Cardiac fibroblast (primary cell): ENCODE data around the gene NAT14.

Experiments used
- DNase-seq, 2 donors: peaks; one replicate each; pipeline versions ENCODE4 v3.0.0 to v3.0.0-alpha.2; 2010; ENCODE audit warnings: low read depth in 2 of 2
- H3K4me3 ChIP-seq, 2 donors: replicated peaks in 1 of 2; 1 replicate in 1 of 2; 2 replicates in 1 of 2; pipeline ENCODE4 v1.5.1; 2011; ENCODE audit warnings: low read depth in 2 of 2, low read length in 2 of 2, mild to moderate bottlenecking in 2 of 2, moderate library complexity in 1 of 2
- CTCF ChIP-seq: IDR thresholded peaks from one replicate; pipeline ENCODE4 v1.5.1; 2011; ENCODE audit warnings: low read depth, mild to moderate bottlenecking, low read length, inconsistent platforms

The NAT14 gene

GRCh38 chr19:55453511-55454260 lies 31.3 kb upstream of the NAT14 start:
- no peak for DNase-seq
- H3K4me3 ChIP-seq = no peak overlapping the region
- no peak for TF ChIP-seq CTCF

- H3K4me3 ChIP-seq = no peak overlapping the region
- TF ChIP-seq CTCF = peak; percentile 85
- peak; percentile 50 to 54 for DNase-seq
Measured at GRCh38 chr19:55454787-55455243, 30.2 kb upstream of the NAT14 start.

GRCh38 chr19:55455576-55456235 lies 29.3 kb upstream of the NAT14 start:
- H3K4me3 ChIP-seq = no peak overlapping the region
- DNase-seq = no peak
- TF ChIP-seq CTCF = no peak

- no peak for TF ChIP-seq CTCF
- H3K4me3 ChIP-seq = no peak overlapping the region
- no peak for DNase-seq
Measured at GRCh38 chr19:55456347-55456746, 28.6 kb upstream of the NAT14 start.

GRCh38 chr19:55457683-55458457 lies 27.1 kb upstream of the NAT14 start:
- no peak for DNase-seq
- no peak overlapping the region for H3K4me3 ChIP-seq
- TF ChIP-seq CTCF = no peak

- no peak overlapping the region for H3K4me3 ChIP-seq
- TF ChIP-seq CTCF = no peak
- DNase-seq = no peak
Measured at GRCh38 chr19:55459551-55459949, 25.4 kb upstream of the NAT14 start.
